K562 (cell line): ENCODE results near the gene NPAS1. TPM values are rescaled to one million over a fixed set of nuclear protein-coding genes. Genes with fewer than 3 reads are reported as not detected.

Source experiments
- ELF1 ChIP-seq: fragments of 200-800 bp; sonication (Bioruptor generic); IDR thresholded peaks from 2 replicates; pipeline ENCODE4 v1.6.1; 2016; ENCODE audit warnings: missing genetic modification characterization, missing compliant biosample characterization
- NR2F6 ChIP-seq: fragments of 450-650 bp; formaldehyde crosslinking; IDR thresholded peaks from 2 replicates; pipeline ENCODE4 v1.4.0; 2020; ENCODE audit warnings: mild to moderate bottlenecking
- RB1 ChIP-seq: fragments of 450-650 bp; IDR thresholded peaks from 2 replicates; pipeline ENCODE4 v1.6.1; 2017; ENCODE audit warnings: low read depth, mild to moderate bottlenecking
- TAF7 ChIP-seq: fragments of 450-650 bp; IDR thresholded peaks from 2 replicates; pipeline ENCODE4 v1.6.1; 2016; ENCODE audit warnings: missing genetic modification characterization, missing compliant biosample characterization
- ZC3H11A ChIP-seq: IDR thresholded peaks from 2 replicates; pipeline ENCODE4 v1.6.1; 2012; ENCODE audit warnings: low read depth, low read length, improper control_type of control experiment
- ZKSCAN8 ChIP-seq: fragments of 200-800 bp; sonication (Bioruptor generic); IDR thresholded peaks from 2 replicates; pipeline ENCODE4 v1.6.1; 2016; ENCODE audit warnings: missing genetic modification characterization, missing compliant biosample characterization
- ZNF316 ChIP-seq: fragments of 450-650 bp; IDR thresholded peaks from 2 replicates; pipeline ENCODE4 v1.6.1; 2016
- ZNF77 ChIP-seq: fragments of 250-450 bp; sonication (Bioruptor Pico); IDR thresholded peaks from 2 replicates; pipeline ENCODE4 v1.5.0; 2020
- polyA plus RNA-seq, 8 experiments: library from polyadenylated mRNA; depleted of rRNA in 4 of 8; stranded (reverse) in 5 of 8; unstranded in 3 of 8; fragments of >200 nt; fragmentation: Nextera tagmentation in 2 of 8; fragmentation: Illumina TruSeq in 1 of 8; extraction: Ambion mirVana in 2 of 8; extraction: Trizol in 1 of 8; gene quantifications; 2 replicates each; pipeline versions ENCODE4 v1.2.1 to v1.2.3, GENCODE V29; 2011 to 2014; ENCODE audit warnings: inconsistent platforms in 1 of 8, missing spikeins in 1 of 8
- total RNA-seq, 7 experiments: library from RNA; depleted of rRNA in 6 of 7; stranded (reverse); fragments of >200 nt in 6 of 7; fragmentation: Illumina TruSeq in 2 of 7; extraction: Trizol in 2 of 7; gene quantifications; 2 replicates each; pipeline versions ENCODE4 v1.2.1 to v1.2.3, GENCODE V29; 2011 to 2021; ENCODE audit warnings: low replicate concordance in 1 of 7
- TF ChIP-seq, protein P1 (sequence below): IDR thresholded peaks from 2 replicates; pipeline ENCODE4 v1.6.1; 2011; ENCODE audit warnings: borderline replicate concordance, low read depth, mild to moderate bottlenecking, moderate library complexity, low read length; ENCODE audit not compliant: insufficient read depth, poor library complexity, severe bottlenecking
- TF ChIP-seq, protein P2 (sequence below): sonication (generic); formaldehyde crosslinking; IDR thresholded peaks from 2 replicates; pipeline ENCODE4 v1.8.1; 2023; ENCODE audit warnings: mild to moderate bottlenecking, missing genetic modification reagents
- TF ChIP-seq, protein P3 (sequence below): fragments of 200-600 bp; sonication (generic); IDR thresholded peaks from one replicate; pipeline ENCODE4 v1.6.1; 2012; ENCODE audit warnings: mild to moderate bottlenecking, low read depth, low read length, inconsistent platforms

The NPAS1 gene
- total and polyA plus RNA-seq, 9 of the 15 experiments (the other 6 are each of a cell fraction or from before 2014, with no cell fraction given) = 0.58 to 5.3 (median 2.0) TPM; not detected in 2

DNA sequence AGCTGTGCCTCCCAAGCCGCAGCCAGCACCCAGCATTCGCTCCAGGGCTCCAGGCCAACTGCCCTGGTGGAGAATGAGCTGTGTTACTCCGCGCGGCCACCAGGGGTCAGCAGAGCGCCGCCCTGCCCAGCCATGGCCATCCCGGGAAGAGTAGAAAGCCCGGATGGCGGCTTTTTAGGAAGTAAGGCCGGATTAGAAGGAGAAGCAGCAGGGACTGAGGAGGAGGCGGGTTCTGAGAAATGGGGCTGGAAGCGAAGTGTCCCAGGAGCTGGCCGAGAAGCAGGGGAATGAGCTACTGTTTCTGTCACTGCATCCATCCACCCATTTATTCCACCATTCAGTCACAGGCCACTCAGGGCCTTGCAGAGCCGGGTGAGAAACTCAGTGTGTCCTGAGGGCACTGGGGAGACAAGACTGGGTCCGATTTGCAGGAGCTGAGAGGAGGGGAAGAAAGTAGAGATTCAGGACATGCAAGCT, 6.6 kb upstream of the NPAS1 start (continued):
- TF ChIP-seq, protein P1, sequence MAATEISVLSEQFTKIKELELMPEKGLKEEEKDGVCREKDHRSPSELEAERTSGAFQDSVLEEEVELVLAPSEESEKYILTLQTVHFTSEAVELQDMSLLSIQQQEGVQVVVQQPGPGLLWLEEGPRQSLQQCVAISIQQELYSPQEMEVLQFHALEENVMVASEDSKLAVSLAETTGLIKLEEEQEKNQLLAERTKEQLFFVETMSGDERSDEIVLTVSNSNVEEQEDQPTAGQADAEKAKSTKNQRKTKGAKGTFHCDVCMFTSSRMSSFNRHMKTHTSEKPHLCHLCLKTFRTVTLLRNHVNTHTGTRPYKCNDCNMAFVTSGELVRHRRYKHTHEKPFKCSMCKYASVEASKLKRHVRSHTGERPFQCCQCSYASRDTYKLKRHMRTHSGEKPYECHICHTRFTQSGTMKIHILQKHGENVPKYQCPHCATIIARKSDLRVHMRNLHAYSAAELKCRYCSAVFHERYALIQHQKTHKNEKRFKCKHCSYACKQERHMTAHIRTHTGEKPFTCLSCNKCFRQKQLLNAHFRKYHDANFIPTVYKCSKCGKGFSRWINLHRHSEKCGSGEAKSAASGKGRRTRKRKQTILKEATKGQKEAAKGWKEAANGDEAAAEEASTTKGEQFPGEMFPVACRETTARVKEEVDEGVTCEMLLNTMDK = peak; percentile 55
- TF ChIP-seq TAF7 (tag) (no peak), ZNF77 (CRISPR knock-in tag) (no peak), ZKSCAN8 (no peak), ELF1 (tag) (no peak), NR2F6 (CRISPR knock-in tag) (no peak), RB1 (peak; percentile 92; the same call in 1 of the 2 replicates), ZNF316 (no peak), ZC3H11A (no peak)
- TF ChIP-seq, protein P2, sequence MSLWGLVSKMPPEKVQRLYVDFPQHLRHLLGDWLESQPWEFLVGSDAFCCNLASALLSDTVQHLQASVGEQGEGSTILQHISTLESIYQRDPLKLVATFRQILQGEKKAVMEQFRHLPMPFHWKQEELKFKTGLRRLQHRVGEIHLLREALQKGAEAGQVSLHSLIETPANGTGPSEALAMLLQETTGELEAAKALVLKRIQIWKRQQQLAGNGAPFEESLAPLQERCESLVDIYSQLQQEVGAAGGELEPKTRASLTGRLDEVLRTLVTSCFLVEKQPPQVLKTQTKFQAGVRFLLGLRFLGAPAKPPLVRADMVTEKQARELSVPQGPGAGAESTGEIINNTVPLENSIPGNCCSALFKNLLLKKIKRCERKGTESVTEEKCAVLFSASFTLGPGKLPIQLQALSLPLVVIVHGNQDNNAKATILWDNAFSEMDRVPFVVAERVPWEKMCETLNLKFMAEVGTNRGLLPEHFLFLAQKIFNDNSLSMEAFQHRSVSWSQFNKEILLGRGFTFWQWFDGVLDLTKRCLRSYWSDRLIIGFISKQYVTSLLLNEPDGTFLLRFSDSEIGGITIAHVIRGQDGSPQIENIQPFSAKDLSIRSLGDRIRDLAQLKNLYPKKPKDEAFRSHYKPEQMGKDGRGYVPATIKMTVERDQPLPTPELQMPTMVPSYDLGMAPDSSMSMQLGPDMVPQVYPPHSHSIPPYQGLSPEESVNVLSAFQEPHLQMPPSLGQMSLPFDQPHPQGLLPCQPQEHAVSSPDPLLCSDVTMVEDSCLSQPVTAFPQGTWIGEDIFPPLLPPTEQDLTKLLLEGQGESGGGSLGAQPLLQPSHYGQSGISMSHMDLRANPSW = no peak
- TF ChIP-seq, protein P3, sequence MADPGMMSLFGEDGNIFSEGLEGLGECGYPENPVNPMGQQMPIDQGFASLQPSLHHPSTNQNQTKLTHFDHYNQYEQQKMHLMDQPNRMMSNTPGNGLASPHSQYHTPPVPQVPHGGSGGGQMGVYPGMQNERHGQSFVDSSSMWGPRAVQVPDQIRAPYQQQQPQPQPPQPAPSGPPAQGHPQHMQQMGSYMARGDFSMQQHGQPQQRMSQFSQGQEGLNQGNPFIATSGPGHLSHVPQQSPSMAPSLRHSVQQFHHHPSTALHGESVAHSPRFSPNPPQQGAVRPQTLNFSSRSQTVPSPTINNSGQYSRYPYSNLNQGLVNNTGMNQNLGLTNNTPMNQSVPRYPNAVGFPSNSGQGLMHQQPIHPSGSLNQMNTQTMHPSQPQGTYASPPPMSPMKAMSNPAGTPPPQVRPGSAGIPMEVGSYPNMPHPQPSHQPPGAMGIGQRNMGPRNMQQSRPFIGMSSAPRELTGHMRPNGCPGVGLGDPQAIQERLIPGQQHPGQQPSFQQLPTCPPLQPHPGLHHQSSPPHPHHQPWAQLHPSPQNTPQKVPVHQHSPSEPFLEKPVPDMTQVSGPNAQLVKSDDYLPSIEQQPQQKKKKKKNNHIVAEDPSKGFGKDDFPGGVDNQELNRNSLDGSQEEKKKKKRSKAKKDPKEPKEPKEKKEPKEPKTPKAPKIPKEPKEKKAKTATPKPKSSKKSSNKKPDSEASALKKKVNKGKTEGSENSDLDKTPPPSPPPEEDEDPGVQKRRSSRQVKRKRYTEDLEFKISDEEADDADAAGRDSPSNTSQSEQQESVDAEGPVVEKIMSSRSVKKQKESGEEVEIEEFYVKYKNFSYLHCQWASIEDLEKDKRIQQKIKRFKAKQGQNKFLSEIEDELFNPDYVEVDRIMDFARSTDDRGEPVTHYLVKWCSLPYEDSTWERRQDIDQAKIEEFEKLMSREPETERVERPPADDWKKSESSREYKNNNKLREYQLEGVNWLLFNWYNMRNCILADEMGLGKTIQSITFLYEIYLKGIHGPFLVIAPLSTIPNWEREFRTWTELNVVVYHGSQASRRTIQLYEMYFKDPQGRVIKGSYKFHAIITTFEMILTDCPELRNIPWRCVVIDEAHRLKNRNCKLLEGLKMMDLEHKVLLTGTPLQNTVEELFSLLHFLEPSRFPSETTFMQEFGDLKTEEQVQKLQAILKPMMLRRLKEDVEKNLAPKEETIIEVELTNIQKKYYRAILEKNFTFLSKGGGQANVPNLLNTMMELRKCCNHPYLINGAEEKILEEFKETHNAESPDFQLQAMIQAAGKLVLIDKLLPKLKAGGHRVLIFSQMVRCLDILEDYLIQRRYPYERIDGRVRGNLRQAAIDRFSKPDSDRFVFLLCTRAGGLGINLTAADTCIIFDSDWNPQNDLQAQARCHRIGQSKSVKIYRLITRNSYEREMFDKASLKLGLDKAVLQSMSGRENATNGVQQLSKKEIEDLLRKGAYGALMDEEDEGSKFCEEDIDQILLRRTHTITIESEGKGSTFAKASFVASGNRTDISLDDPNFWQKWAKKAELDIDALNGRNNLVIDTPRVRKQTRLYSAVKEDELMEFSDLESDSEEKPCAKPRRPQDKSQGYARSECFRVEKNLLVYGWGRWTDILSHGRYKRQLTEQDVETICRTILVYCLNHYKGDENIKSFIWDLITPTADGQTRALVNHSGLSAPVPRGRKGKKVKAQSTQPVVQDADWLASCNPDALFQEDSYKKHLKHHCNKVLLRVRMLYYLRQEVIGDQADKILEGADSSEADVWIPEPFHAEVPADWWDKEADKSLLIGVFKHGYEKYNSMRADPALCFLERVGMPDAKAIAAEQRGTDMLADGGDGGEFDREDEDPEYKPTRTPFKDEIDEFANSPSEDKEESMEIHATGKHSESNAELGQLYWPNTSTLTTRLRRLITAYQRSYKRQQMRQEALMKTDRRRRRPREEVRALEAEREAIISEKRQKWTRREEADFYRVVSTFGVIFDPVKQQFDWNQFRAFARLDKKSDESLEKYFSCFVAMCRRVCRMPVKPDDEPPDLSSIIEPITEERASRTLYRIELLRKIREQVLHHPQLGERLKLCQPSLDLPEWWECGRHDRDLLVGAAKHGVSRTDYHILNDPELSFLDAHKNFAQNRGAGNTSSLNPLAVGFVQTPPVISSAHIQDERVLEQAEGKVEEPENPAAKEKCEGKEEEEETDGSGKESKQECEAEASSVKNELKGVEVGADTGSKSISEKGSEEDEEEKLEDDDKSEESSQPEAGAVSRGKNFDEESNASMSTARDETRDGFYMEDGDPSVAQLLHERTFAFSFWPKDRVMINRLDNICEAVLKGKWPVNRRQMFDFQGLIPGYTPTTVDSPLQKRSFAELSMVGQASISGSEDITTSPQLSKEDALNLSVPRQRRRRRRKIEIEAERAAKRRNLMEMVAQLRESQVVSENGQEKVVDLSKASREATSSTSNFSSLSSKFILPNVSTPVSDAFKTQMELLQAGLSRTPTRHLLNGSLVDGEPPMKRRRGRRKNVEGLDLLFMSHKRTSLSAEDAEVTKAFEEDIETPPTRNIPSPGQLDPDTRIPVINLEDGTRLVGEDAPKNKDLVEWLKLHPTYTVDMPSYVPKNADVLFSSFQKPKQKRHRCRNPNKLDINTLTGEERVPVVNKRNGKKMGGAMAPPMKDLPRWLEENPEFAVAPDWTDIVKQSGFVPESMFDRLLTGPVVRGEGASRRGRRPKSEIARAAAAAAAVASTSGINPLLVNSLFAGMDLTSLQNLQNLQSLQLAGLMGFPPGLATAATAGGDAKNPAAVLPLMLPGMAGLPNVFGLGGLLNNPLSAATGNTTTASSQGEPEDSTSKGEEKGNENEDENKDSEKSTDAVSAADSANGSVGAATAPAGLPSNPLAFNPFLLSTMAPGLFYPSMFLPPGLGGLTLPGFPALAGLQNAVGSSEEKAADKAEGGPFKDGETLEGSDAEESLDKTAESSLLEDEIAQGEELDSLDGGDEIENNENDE = no peak
